NB4 (cell line): ENCODE data around the gene MESP2.

Experiments
- DNase-seq: peaks from one replicate; pipeline ENCODE4 v3.0.0; 2010; ENCODE audit warnings: low read depth
- H3K4me3 ChIP-seq: one replicate; pipeline ENCODE4 v1.5.1; 2011; ENCODE audit warnings: mild to moderate bottlenecking, low read depth, low read length, moderate library complexity
- CTCF ChIP-seq: IDR thresholded peaks from one replicate; pipeline ENCODE4 v1.5.1; 2012; ENCODE audit warnings: low read depth, low read length
- MAX ChIP-seq: IDR thresholded peaks from 2 replicates; pipeline ENCODE4 v1.6.1; 2011; ENCODE audit warnings: low read depth, low read length
- MYC ChIP-seq: IDR thresholded peaks from 2 replicates; pipeline ENCODE4 v1.6.1; 2011; ENCODE audit warnings: low read depth, low read length
- POLR2A ChIP-seq: IDR thresholded peaks from 2 replicates; pipeline ENCODE4 v1.6.1; 2011; ENCODE audit warnings: mild to moderate bottlenecking; ENCODE audit not compliant: insufficient read length; ENCODE audit errors: extremely low read depth

Gene MESP2

GRCh38 chr15:89758981-89759380 lies 17.2 kb upstream of the MESP2 start:
- DNase-seq: no peak
- no peak overlapping the region for H3K4me3 ChIP-seq
- TF ChIP-seq MYC: no peak
- no peak for TF ChIP-seq MAX
- no peak for TF ChIP-seq POLR2A
- no peak for TF ChIP-seq CTCF

DNA sequence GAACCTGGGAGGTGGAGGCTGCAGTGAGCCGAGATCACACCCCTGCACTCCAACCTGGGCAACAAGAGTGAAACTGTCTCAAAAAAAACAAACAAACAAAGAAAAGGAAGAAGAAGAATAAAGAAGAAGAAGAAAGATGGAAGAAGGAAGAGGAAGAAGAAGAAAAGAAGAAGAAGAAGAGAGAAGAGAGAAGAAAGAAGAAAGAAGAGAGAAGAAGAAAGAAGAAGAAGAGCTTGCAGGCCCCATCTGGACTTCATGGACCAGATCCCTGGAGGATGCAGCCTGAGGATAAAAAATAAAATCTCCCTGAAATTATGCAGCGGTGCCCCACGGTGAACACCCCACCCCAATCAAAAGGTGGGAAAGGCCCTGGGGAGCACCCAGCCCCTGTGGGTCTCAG lies 16.3 kb upstream of the MESP2 start:
- DNase-seq: no peak
- no peak overlapping the region for H3K4me3 ChIP-seq
- TF ChIP-seq MAX (no peak), MYC (no peak), CTCF (no peak), POLR2A (no peak)

DNA sequence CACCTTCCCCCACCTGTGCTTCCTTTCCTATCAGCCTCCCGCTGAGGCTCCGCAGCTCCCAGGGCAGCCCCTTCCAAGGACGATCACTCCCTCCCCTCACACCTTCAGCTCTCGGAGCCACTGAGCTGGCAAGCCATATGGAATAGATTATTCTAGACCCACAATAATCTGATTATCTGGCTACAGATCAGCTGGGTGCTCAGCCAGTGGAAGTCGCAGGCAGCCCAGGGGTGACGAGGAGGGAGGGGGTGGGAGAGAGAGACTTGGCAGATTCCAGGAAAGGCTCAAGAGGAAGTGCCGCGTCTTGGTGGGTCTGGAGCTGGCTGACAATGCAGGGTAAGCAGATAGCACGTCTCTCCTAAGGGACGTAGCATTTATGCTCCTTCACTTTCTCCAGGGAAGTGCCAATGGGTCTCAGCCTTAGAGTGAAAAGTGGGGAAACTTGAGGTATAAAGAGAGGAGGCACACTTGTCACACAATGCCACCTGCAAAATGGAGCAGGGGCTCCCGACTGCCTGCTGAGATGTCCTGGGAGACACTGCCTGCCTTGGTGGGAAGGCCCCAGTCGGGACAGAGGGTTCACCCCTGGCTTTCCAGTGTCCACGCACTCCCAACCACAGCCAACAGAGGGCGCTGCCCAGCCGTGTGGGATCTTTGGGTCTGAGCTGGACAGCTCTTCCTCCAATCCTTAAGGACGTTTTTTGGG lies 15.7 kb upstream of the MESP2 start:
- peak; percentile 80 for DNase-seq
- H3K4me3 ChIP-seq: no peak overlapping the region
- TF ChIP-seq MYC (peak; percentile 65), MAX (peak; percentile 65; the same call in 1 of the 2 replicates), CTCF (peak; percentile 99), POLR2A (no peak)

DNA sequence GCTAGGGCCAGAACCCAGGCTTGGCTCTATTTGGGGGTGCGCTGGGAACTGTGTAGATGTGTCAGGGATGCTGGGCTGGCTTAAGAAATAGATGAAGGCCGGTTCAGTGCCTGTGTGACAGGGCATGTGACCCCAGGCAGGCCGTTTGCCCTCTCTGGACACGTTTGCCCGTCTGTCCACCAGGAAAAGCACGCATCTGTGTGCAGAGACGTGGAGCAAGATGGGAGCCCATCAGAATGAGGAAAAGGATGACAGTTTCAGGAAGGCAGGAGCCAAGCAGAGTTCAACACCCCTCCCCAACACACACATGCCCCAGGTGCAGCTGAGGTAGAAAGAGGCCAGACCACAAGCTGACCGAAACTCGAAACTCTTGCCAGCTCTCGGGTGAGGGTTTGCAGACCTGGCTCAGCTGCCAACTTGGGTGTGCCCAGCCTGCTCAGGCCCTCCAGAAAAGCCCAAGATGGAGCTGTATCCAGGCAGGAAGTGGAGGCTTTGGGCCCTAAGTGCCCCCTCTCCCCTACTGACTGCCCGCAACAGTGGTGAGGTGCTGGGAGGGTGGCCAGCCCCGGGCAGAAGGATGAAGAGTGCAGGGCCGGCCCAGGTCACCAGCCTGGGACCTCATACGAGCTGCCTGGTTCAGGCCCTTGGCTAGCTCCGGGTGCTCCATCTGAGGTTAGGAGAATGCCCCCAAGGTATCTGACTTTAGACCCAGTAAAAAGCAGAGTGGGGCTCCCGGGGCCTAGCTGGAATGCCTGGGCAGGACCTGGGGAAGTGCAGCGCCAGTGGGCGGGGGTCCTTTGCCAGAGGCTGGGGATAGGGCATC lies 14.9 kb upstream of the MESP2 start:
- no peak overlapping the region for H3K4me3 ChIP-seq
- DNase-seq: no peak
- TF ChIP-seq MYC (no peak), POLR2A (no peak), CTCF (no peak), MAX (no peak)

- DNase-seq: no peak
- H3K4me3 ChIP-seq: no peak overlapping the region
- TF ChIP-seq CTCF (no peak), MAX (no peak), POLR2A (no peak)
Measured at GRCh38 chr15:89761929-89762328, 14.2 kb upstream of the MESP2 start.
